GM18867 (cell line): Measurements from ENCODE around the gene P2RX5.
"Not testable (repeated sequence)": the region's sequence is repeated elsewhere in the genome, so short reads cannot be mapped to it uniquely, and the experiment has no call there.

Experiments used
- ATAC-seq: cut with Tn5 transposase; IDR thresholded peaks from one replicate; pipeline ENCODE4 v1.9.1; 2021; ENCODE audit warnings: mild to moderate bottlenecking, moderate library complexity; ENCODE audit not compliant: unreplicated experiment

The P2RX5 gene

DNA sequence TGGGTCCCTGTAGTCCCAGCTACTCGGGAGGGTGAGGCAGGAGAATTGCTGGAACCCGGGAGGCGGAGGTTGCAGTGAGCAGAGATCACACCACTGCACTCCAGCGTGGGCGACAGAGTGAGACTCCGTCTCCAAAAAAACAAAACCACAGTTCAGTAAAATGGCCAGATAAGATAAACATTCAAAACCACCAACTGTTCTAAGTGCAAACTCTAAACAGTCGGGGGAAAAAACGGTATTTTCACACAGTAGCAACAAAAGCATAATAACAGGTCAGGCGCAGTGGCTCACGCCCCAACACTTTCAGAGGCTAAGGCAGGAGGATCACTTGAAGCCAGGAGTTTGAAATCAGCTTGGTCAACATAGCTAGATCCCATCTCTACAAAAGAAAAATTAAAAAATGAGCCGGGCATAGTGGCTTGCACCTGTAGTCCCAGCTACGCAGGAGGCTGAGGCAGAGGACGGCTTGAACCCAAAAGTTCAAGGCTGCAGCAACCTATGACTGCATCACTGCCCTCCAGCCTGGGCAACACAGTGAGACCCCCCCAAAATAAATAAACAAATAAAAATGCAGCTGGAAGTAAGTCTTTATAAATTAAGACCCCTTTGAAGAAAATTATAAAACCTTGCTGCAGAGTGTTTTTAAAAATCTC is 17.0 kb upstream of the P2RX5 start:
- no peak for ATAC-seq

DNA sequence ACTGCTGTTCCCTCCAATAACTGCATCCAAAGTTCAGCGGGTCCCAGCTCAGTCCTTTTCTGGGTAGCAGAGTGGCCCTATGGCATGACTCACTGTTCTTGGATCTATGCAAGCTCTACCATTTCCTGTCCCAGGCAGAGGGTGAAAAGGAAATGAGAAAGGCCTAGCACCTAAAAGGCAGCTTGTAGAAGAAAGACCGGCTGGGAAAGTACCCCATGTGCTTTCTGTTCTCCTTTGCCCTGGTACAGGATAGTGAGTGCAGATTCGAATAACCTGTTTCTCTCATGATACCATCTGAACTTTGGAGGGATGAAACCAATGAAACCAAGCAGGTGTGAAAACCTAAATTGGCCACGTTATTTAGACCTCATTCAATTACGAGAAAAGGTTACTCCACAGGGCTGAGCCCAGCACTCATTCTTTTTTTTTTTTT is 15.0 kb upstream of the P2RX5 start:
- peak; percentile 94 for ATAC-seq

DNA sequence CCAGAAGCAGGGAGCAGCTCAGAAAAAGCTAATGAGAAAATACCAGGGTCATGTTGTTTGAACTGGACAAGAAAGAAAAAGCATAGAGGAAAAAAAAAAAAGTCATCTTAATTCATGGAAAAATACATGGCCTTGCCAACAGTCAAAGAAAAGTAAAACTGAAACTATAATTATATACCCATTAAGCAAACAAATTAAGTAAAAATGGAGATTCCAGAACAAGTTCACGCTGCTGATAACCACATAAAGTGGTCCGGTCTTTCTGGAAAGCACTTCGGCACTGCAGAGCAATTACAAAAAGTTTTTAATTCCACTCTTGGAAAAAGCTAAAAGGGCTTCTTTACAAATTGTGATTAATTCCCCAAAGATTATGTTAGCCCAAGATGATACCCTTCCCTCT is 12.4 kb upstream of the P2RX5 start:
- no peak for ATAC-seq

DNA sequence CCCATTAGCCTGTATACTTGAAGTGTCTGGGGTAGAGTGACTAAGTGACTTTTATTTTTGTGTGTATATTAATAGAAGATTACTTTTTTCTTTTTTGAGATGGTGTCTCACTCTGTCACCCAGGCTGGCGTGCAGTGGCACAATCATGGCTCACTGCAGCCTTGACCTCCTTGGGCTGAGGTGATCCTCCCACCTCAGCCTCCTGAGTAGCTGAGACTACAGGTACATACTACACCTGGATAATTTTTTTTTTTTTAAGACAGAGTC is 9.7 kb upstream of the P2RX5 start:
- not testable (repeated sequence) for ATAC-seq

DNA sequence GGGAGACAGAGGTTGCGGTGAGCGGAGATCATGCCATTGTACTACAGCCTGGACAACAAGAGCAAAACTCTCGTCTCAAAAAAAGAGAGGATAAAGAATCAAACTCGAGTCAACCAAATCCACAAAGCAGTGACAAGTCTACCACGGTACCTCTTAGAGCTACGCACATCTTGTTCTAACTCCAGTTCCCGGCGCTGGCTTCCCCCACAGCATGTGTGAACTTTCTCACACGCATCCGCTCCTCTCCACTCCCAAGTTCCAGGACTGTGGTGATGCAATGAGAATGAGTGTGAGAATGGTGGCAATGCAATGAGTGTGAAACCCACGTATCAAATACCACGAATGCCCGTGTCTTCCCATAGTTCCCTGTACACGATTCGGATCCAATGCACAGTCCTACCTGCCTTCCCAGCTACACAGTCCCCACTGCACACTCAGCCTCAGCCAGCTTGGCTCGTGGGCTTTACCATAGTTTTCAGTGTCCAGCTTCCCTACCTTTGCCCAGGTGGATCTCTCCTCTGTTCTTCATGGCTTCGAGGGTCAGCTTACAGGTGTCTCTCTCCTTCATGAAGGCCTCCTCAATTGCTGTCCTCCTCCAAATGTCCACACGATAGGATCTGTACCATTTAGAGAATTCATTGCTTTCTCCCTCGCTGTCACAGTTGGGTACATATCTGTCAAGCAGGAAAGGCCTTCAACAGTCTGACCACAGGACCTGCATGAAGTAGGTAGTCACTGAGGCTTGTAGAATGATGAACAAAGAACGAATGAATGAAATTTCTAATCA is 9.2 kb upstream of the P2RX5 start:
- no peak for ATAC-seq

DNA sequence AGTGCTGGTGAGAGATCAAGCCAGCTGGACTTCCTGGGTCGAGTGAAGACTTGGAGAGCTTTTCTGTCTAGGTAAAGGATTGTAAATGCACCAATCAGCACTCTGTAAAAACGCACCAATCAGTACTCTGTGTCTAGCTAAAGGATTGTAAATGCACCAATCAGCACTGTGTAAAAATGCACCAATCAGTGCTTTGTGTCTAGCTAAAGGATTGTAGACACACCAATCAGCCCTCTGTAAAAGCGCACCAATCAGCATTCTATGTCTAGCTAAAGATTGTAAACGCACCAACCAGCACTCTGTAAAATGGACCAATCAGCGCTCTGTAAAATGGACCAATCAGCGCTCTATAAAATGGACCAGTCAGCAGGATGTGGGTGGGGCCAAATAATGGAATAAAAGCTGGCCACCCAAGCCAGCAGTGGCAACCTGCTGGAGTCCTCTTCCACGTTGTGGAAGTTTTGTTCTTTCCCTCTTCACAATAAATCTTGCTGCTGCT is 6.1 kb upstream of the P2RX5 start:
- ATAC-seq = not testable (repeated sequence)

DNA sequence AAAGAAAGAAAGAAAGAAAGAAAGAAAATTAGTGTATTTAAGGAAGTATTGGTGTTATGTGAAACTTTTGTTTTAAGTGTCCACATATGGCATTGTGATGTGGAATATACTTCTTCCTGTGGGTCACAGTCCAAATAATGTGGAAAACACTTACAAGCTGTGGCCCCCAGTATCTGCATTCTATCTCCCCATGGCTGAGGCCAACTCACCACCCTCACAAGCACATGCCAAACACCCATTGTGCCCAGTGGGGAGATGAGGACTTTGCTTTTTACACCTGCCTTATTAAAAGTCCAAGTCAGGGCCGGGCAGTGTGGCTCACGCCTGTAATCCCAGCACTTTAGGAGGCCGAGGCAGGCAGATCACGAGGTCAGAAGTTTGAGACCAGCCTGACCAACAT is 4.0 kb upstream of the P2RX5 start:
- no peak for ATAC-seq

DNA sequence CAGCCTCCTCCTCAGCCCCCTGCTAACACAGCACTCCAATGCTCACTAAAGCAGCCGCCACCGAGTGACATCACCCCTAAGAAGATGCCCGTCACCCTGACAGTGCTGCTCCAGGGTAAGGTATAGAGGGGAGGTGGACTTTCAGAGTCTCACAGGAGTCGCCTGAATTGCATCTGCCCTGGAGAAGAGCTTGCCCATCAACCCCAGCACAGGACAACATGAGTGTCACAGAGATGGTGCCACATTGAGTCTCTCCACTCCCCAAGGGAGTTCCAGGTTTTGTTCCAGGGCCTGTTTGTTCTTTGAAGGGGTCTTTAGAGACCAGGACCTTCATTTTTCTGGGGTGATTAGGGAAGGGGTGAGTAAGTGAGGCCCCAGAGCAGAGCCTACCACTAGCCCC is 2.2 kb upstream of the P2RX5 start:
- no peak for ATAC-seq

DNA sequence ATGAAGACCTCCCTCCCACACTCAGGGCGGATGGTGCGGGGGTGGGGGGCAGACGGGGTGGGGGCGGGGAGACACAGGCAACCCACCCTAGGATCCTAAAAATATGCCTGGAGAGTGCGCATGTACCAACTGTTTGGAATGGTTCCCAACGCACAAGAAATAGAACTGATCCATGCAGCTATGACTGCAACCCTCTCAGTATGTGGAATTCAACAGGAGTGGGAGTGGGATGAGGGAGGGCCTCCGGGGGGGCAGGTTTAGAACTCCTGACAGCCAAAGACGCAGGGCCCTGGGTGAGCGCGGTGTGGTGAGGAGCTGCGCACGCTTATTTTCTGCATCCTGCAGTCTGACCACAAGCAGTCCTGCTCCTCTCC is 1.1 kb upstream of the P2RX5 start:
- no peak for ATAC-seq

DNA sequence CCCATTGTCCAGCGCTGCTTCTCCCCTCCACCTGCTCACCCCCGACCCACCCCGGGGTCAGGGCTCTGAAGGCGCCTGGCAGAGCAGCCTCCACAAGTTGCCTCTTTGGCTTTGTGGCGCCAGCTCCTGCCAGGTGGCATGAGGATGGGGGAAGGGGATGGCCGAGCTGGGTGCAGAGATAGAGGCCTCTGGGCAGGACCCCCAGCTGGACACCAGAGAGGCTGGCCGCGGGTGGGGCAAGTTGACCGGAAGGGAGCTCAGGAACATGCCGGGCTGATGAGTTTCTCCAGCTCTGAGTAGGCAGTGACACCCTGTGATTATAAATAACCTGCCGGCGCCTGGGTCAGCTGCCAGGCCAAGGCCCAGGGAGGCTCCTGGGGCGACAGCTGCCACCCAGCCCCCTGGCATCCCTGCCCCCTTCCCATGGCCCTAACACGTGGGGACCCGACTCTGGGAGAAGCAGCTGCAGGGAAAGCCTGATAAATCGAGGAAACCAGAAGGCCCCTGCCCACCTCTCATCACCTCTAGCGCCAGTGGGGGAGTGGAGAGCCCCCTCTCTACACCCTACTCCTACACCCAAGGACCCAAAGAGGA is 729 bp downstream of the P2RX5 start:
- no peak for ATAC-seq

DNA sequence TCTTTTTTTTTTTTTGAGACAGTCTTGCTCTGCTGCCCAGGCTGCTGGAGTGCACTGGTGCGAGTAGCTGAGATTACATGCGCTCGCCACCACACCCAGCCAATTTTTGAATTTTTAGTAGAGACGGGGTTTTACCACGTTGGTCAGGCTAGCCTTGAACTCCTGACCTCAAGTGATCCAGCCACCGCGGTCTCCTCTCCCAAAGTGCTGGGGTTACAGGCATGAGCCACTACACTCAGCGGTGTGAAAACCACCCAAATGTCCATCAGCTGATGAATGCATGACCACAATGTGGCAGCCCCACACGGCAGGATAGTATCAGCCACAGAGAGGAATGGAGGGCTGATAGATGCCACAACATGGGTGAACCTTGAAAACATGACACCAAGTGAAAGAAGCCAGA is 2.1 kb downstream of the P2RX5 start:
- peak; percentile 51 for ATAC-seq

DNA sequence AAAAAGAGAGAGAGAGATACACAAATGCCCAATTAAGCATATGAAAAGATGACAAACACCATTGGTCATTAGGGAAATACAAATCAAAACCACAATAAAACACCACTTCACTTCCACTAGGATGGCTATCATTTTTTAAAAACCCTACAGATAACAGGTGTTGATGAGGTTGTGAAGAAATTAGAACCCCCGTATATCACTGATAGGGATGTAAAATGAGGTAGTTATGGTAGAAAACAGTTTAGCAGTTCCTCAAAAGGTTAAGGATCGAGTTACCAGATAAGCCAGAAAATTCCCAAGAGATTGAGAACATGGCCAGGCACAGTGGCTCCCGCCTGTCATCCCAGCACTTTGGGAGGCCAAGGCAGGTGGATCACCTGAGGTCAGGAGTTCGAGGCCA is 2.8 kb downstream of the P2RX5 start:
- no peak for ATAC-seq

DNA sequence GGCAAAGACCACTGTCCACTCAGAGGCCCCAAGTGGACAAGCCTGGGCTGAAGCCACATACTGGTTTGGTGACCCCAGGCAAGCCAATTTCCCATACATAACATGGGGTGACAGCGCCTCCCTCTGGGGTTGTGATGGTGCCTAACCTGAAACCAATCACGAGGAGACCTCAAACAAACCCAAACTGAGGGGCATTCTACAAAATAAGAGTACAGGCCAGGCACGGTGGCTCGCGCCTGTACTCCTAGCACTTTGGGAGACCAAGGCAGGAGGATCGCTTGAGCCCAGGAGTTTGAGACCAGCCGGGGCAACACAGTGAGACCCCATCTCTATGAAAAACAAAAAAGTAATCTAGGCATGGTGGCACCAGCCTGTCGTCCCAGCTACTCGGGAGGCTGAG is 3.6 kb downstream of the P2RX5 start:
- ATAC-seq = no peak

DNA sequence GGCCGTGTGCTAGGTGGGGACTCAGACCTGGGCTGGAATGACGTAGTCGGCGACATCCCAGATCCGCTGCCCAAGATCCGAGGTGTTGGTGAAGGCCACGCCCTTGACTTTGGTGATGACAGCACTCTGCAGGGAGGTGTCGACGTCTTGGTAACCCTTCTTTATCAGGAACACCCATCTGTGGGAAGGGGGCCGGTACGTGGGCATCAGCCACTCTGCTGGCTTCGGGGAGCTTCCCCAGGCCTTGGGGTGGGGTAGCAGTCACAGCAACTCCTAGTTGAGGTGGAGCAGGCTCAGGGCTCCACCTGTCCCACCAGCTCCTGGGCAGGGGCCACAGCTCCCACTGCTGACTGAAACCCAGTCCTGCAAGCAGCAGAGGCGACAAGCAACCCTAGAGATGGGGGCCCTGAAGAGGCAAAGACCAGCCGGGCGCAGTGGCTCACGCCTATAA is 4.3 kb downstream of the P2RX5 start:
- no peak for ATAC-seq

DNA sequence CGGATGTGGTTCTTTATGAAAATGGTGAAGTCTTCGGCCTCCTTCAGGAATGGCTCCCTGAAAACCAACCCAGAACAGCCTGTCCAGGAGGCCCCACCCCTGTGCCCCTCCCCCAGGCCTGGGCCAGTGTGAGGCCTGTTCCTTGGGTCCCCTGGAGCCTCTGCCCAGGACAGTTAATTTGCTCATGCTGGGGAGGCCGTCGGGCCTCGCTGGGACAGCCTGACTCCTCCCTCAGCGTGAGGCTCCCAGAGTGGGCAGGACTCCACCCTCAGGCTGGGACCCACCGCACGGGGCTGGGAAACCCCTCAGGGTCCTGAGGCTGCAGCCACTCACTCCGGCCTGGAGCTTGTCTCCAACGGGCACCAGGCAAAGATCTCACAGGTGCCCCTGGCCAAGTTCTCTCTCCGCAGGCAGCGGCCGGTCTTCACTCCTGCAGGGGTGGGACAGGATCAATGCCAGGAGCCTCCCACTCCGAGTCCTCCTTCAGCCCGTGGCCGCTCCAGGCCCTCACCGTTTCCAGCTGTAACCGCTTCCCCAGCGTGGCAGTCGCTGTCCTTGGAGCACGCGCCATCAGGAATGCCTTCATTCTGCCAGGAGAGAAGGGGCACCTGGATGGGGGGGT is 5.8 kb downstream of the P2RX5 start:
- ATAC-seq = no peak

DNA sequence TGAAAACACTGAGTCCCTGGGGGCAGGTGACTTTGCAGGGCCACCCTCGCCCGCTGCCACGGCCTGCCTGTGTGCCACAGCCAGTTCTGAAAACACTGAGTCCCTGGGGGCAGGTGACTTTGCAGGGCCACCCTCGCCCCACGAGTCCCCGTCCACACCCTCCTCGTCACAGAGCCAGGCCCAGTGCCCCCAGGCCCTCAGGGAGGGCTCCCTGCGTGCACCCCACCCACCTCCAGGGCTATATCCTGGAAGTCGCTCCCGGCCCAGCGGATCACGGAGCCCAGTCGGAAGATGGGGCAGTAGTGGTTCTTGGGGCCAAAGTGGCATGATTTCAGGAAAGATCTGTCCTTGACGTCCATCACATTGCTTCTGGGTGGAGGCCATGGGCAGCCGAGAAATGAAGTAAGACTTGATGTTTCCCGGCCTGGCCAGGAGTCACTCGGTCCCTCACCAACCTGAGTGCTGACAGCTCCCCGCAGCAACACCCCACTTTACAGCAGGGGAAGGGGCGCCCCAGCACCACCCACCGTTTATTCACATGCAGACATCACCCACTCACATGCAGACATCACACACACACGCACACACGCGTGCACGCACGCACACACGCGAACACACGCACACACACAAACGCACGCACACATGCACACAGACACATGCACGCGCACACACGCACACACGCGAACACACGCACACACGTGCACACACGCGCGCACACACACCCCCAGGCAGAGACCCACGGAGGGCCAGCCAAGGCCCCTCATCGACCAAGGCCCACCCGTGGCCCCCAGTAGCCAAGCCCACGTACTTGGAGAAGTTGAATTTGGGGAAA is 6.5 kb downstream of the P2RX5 start:
- ATAC-seq = no peak

DNA sequence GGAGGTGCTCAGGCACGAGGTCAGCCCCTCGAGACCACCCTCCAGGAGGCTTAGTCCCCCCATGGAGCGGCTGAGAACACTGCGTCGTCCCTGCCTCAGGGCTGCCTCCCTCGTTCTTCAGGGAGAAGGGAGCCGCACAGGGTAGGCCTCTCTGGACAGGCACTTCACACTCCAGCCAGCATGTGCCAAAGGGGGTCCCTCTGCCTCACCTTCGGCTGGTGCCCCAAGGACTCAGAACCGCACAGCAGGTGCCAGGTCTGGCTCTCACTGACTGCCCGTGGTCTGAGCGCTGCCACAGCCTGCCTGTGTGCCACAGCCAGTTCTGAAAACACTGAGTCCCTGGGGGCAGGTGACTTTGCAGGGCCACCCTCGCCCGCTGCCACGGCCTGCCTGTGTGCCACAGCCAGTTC is 7.1 kb downstream of the P2RX5 start:
- no peak for ATAC-seq

DNA sequence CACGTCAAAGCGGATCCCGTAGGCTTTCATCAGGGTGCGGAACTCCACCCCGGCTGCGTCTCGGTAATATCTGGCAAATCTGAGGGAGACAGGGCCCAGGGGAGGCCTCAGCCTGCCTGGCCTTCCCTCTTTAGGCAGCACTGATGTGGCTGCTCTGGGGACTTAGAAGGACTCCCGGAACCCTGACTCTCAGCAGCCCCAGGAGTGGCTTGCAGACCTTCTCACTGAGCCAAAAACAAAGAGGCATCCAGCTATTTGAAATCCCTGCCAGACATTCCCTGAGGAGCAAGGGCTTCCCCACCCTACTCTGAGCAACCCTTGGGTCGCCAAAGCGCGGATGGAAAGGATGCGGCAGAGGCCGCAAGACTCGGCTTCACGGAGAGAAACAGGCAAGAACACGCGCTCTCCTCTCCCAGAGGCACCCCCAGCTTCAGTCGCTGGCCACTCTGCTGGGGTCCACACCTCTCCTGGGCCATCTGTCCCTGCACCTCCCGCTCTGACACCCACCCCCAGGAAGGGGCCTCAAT is 7.9 kb downstream of the P2RX5 start:
- no peak for ATAC-seq

DNA sequence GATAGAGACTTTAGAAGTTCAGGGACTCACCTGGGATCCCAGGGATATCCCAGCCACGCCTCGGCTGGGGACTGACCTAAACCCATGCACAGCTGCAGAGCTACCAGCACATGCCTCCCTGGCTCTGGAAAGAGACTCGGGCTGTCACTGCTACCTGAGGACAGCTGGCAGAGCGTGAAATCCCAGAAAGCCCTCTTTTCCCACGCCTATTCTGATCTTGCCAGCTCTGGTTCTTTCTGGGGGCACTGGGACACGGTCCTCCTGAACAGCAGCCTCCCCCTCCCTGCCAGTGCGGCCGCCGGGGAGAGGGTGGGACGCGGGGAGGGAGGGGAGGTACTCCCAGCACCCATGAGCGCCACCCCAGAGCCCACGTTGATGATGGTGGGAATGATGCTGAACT is 10.8 kb downstream of the P2RX5 start:
- ATAC-seq = no peak

DNA sequence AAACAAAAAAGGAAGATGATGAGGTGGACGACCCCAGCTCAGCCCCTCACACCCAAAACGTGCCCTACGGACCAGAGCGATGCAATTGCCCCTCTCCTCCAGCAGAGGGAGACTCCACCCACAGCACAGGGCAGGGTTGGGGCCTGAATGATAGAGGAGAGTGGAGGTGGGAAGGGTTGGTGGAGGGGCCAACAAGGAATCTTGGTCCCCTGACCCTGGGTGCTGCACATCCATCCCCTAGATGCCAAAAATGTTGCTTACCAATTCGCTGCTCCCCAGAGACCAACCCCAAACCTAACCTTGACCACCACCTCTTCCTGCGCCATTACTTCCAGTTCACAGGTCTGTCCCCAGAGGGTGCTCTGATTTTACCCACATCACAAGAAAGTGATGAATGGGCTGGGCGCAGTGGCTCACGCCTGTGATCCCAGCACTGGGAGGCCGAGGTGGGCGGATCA is 12.9 kb downstream of the P2RX5 start:
- ATAC-seq = peak; percentile 59

DNA sequence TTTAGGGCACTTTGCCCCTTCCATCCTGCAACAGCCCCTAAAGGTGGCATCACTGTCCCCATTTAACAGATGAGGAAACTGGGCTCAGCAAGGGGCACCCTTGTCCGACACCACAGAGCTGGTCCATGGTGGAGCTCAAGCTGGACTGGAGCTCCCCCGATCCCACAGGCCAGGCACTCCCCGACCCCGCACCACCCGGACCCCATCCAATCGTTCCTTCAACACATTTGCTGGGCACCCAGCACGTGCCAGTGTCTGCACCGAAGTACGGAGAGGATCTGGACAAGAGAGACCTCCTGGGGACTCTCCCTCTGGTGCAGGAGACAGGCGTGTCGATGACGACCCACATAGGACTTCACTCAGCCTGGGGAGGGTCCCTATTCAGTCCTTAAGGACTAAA is 13.9 kb downstream of the P2RX5 start:
- no peak for ATAC-seq
